Measurements from ENCODE around the gene PRKAG2.

- no peak for TF ChIP-seq CTCF (conservative IDR thresholded peaks at IDR 0.05; ENCODE audit: low read length)
- TF ChIP-seq EZH2phosphoT487 (IDR thresholded peaks at IDR 0.05; ENCODE audit: borderline replicate concordance): no peak
These were observed 214.6 kb downstream of the PRKAG2 start for GRCh38 chr7:151662251-151662826.
